Neural progenitor cell (in vitro differentiated cells): Measurements from ENCODE around the gene GNS.

Source experiments
- EZH2 ChIP-seq: fragments of 200-600 bp; sonication (generic); IDR thresholded peaks from 2 replicates; pipeline ENCODE4 v1.6.1; 2017; ENCODE audit warnings: antibody characterized with exemption, mild to moderate bottlenecking, moderate library complexity
- EZH2phosphoT487 ChIP-seq: fragments of 200-600 bp; sonication (generic); IDR thresholded peaks from 2 replicates; pipeline ENCODE4 v1.6.1; 2017; ENCODE audit warnings: antibody characterized with exemption
- TF ChIP-seq, protein P1 (sequence below): fragments of 200-600 bp; sonication (generic); IDR thresholded peaks from 2 replicates; pipeline ENCODE4 v1.5.1; 2017; ENCODE audit warnings: antibody characterized with exemption, mild to moderate bottlenecking

DNA sequence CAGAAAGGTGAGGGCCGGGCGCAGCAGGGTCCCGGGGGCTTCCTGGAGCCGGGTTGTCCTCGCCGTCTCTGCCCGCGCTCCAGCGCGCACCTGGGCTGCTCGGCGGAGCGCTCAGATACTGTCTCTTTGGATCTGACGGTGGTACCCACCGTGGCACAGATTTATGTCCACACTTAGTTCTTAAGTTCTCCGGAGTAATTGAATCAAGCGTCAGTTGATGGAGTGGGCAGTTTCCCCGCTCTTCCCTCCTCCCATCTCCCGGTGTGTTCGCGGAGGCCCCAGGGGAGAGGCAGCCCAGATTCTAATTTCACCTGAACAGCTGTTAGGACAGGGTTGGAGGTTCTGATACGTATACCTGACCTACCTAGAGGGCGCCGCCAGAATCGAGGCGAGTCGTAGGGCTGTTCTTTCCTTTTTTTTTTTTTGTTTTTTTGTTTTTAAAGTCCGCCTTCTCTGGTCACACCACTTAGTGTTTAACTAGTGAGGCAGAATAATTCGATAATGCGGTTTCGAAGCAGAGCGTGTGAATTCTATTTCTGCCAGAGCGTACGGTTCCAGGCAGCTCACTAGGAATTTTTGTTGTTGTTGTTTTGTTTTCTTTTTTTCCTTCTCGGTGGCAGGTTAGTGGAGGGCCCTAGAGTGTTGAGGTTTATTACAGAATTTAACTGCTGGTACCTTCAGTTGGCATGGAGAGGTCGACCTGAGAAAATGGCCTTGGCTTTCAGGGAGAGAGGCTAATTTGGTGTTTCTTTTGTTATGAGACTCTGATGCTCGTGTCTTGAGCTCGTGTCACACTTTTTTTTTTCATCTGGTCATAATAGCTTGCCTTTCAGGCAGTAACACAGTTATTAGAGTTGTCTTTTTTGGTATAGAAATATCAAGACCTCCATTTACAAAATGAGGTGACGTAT, 22.3 kb upstream of the GNS start:
- TF ChIP-seq, protein P1, sequence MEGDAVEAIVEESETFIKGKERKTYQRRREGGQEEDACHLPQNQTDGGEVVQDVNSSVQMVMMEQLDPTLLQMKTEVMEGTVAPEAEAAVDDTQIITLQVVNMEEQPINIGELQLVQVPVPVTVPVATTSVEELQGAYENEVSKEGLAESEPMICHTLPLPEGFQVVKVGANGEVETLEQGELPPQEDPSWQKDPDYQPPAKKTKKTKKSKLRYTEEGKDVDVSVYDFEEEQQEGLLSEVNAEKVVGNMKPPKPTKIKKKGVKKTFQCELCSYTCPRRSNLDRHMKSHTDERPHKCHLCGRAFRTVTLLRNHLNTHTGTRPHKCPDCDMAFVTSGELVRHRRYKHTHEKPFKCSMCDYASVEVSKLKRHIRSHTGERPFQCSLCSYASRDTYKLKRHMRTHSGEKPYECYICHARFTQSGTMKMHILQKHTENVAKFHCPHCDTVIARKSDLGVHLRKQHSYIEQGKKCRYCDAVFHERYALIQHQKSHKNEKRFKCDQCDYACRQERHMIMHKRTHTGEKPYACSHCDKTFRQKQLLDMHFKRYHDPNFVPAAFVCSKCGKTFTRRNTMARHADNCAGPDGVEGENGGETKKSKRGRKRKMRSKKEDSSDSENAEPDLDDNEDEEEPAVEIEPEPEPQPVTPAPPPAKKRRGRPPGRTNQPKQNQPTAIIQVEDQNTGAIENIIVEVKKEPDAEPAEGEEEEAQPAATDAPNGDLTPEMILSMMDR = peak; percentile 14
- TF ChIP-seq EZH2 (peak; percentile 66), EZH2phosphoT487 (no peak)
